ENCODE measurements around the gene RAB40C. TPM values are rescaled to one million over a fixed set of nuclear protein-coding genes. Genes with fewer than 3 reads are reported as not detected.

The RAB40C gene
- total RNA-seq, 1 experiment from 2014 or later, result 22.5 TPM

DNA sequence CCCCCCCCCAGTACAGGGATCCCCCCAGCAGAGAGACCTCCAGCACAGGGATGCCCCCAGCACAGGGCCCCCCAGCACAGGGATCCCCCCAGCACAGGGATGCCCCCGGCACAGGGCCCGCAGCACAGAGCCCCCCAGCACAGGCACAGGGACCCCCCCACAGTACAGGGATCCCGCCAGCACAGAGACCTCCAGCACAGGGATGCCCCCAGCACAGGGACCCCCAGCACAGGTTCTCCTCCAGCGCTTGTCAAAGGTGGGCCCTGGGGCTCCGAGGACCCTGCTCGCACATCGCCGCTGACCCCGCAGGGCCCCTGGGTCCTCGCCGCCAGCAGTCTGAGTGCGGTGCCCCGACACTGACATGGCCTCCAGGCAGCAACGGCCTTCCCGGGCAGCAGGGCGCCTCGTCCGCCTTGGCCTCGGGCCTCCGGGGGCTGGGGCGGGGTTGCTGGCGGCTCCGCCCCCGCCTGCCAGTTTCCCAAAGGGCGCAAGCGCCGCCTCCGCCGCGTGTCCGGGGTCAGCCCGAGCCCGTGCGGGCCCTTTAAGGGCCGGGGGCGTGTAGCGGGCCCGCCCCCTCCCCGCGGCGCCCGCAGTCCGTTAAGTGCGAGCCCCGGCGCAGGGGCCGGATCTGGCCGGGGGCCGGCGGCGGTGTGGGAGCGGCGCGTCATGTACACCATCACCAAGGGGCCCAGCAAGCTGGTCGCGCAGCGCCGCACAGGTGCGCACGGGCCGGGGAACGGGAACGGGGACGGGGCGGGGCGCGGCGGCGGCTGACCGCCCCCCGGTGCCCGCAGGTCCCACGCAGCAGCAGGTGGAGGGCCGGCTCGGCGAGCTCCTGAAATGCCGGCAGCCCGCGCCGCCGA, 51.7 kb downstream of the RAB40C start, which contains the start of gene MCRIP2 (continued):
- TF ChIP-seq, protein P1, sequence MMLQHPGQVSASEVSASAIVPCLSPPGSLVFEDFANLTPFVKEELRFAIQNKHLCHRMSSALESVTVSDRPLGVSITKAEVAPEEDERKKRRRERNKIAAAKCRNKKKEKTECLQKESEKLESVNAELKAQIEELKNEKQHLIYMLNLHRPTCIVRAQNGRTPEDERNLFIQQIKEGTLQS (CRISPR knock-in tag; conservative IDR thresholded peaks at IDR 0.05), result no peak
- TF ChIP-seq ZNF281 (CRISPR knock-in tag; IDR thresholded peaks at IDR 0.05) (peak; percentile 23; the same call in 1 of the 2 replicates), FOXK1 (CRISPR knock-in tag; IDR thresholded peaks at IDR 0.05) (peak; percentile 75), ZNF263 (CRISPR knock-in tag; IDR thresholded peaks at IDR 0.05; ENCODE audit: low read depth) (peak; percentile 25; the same call in 1 of the 2 replicates), ZNF138 (CRISPR knock-in tag; conservative IDR thresholded peaks at IDR 0.05) (no peak), JUN (CRISPR knock-in tag; IDR thresholded peaks at IDR 0.05) (no peak), RELA (CRISPR knock-in tag; IDR thresholded peaks at IDR 0.05; ENCODE audit: borderline replicate concordance) (peak; percentile 25; the same call in 1 of the 2 replicates), KAT7 (CRISPR knock-in tag; IDR thresholded peaks at IDR 0.05; ENCODE audit: borderline replicate concordance) (no peak), ZNF121 (CRISPR knock-in tag; IDR thresholded peaks at IDR 0.05) (no peak), NFYB (CRISPR knock-in tag; conservative IDR thresholded peaks at IDR 0.05; ENCODE audit: low read depth) (no peak), ETV6 (CRISPR knock-in tag; IDR thresholded peaks at IDR 0.05) (peak; percentile 63; the same call in 1 of the 2 replicates), ARID4B (CRISPR knock-in tag; IDR thresholded peaks at IDR 0.05; ENCODE audit: borderline replicate concordance) (no peak), NR3C1 (CRISPR knock-in tag; conservative IDR thresholded peaks at IDR 0.05; ENCODE audit: low read depth) (no peak; the same call in 1 of the 2 replicates), HMGXB4 (CRISPR knock-in tag; IDR thresholded peaks at IDR 0.05) (peak; percentile 70), E2F5 (CRISPR knock-in tag; IDR thresholded peaks at IDR 0.05) (peak; percentile 73; the same call in 1 of the 2 replicates), NFE2L1 (CRISPR knock-in tag; IDR thresholded peaks at IDR 0.05) (no peak), GTF2I (CRISPR knock-in tag; conservative IDR thresholded peaks at IDR 0.05) (no peak), TP53 (CRISPR knock-in tag; IDR thresholded peaks at IDR 0.05) (0 out of 2 replicates have a peak, but pooled peaks have one; percentile 18), MYBL2 (CRISPR knock-in tag; IDR thresholded peaks at IDR 0.05) (peak; percentile 61; the same call in 1 of the 2 replicates)
- TF ChIP-seq, protein P2, sequence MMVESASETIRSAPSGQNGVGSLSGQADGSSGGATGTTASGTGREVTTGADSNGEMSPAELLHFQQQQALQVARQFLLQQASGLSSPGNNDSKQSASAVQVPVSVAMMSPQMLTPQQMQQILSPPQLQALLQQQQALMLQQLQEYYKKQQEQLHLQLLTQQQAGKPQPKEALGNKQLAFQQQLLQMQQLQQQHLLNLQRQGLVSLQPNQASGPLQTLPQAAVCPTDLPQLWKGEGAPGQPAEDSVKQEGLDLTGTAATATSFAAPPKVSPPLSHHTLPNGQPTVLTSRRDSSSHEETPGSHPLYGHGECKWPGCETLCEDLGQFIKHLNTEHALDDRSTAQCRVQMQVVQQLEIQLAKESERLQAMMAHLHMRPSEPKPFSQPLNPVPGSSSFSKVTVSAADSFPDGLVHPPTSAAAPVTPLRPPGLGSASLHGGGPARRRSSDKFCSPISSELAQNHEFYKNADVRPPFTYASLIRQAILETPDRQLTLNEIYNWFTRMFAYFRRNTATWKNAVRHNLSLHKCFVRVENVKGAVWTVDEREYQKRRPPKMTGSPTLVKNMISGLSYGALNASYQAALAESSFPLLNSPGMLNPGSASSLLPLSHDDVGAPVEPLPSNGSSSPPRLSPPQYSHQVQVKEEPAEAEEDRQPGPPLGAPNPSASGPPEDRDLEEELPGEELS (CRISPR knock-in tag; IDR thresholded peaks at IDR 0.05), result 0 out of 2 replicates have a peak, but pooled peaks have one; percentile 34
- TF ChIP-seq, protein P3, sequence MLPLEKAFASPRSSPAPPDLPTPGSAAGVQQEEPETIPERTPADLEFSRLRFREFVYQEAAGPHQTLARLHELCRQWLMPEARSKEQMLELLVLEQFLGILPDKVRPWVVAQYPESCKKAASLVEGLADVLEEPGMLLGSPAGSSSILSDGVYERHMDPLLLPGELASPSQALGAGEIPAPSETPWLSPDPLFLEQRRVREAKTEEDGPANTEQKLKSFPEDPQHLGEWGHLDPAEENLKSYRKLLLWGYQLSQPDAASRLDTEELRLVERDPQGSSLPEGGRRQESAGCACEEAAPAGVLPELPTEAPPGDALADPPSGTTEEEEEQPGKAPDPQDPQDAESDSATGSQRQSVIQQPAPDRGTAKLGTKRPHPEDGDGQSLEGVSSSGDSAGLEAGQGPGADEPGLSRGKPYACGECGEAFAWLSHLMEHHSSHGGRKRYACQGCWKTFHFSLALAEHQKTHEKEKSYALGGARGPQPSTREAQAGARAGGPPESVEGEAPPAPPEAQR (CRISPR knock-in tag; IDR thresholded peaks at IDR 0.05), result no peak

All from WTC11 (cell line).